GM21786 (cell line): ENCODE measurements around the gene CRK.

Experiments
- ATAC-seq: cut with Tn5 transposase; IDR thresholded peaks from one replicate; pipeline ENCODE4 v1.9.1; 2021; ENCODE audit not compliant: unreplicated experiment

Gene CRK

GRCh38 chr17:1455797-1456599 is at the start of gene CRK:
CRK (minus strand) TSS chr17:1456232; CDS start chr17:1456117, 115 bp downstream.
- peak; percentile 74 for ATAC-seq

DNA sequence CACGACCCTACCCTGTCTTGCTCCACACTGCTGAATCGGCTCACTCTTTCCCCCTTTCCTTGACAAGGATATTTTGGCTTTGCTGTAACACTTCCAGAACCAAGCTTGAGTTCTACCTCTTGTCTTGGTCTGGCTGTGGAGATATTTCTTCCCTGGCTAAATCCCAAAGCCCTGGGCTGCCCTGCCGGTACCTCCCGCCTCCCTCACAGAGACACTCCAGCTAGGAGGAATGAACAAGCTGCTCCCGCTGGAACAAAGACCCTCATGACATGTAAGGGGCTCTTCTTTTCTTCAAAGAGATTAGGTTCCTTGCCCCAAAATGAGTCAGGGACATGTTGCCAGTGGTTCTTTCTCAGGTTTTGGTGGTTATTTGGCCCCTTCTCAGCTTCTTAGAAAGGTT is 49.6 kb upstream of the CRK start:
- ATAC-seq, result no peak

- ATAC-seq, result no peak
Observed at GRCh38 chr17:1504866-1505265, 48.8 kb upstream of the CRK start.

DNA sequence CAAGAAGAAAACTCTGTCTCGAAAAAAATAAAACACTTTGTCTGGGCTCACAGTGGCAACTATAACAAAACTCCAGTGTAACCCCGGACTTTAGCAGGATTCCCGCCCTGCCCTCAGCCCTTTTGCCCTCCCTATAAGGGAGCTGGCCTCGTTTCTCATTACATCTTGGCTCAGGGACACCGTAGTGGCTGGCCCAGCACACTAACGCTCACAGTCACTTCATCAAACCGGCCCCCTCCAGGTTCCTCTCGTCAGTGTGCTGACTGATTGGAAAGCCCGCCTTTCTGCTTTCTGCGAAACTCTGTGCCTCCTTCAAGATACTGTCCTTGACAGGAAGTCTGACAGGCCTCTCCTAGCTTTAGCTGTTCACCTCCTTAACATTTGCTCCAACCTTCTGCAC is 47.7 kb upstream of the CRK start:
- no peak for ATAC-seq

DNA sequence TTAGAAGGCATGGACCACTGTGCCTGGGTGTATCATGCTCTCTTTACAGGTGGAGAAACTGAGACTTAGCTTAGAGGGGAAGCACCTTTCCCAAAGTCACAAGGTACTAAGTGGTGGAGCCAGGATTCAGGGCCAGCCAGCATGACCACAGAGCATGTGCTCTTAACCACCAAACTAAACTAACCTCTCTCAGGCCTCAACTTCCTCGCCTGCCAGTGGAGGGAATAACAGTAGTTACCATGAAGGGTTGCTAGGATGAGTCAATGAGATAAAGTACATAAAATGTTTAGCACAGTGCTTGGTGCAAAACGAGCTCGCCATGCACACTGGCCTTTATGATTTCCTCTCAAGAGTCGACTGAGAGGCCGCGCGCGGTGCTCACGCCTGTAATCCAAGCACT is 42.8 kb upstream of the CRK start:
- ATAC-seq, result no peak

- ATAC-seq, result no peak
Observed at GRCh38 chr17:1498233-1498632, 42.2 kb upstream of the CRK start.

DNA sequence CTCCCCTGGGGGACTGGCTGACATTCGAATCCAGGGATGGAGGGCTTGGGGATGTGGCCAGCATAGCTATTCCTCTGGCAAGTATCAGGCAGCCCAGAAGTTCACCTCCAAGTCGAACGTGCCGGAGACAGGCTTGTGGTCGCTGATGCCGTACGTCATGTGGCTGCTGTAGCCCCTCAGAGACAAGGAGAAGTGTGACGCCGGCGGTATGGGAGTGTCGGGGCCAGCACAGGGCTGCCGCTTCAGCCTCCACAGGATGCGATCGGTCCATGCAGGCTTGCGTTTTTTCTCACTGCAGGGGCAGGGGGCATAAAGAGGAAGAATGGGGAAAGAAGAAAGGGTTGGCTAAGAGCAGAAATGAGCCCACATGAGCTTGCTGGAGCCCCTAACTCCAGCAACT is 41.8 kb upstream of the CRK start:
- no peak for ATAC-seq

DNA sequence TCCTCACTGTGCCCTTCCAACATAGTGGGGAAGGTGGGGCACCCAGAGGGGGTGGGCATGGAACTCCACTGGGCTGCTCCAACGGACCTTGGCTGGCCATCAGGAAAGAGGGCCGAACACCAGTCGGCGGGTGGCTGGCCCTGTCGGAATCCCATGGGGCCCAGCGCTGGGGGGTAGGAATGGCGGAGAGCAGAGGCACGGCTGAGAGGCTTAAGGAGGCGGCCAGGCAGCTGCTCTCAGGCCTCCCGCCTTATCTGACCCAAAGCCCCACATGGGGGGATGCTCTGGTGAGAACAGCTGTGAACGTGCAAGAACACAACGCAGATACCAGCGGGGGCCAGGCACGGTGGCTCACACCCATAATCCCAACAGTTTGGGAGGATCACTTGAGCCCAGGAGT is 40.8 kb upstream of the CRK start:
- ATAC-seq, result no peak

DNA sequence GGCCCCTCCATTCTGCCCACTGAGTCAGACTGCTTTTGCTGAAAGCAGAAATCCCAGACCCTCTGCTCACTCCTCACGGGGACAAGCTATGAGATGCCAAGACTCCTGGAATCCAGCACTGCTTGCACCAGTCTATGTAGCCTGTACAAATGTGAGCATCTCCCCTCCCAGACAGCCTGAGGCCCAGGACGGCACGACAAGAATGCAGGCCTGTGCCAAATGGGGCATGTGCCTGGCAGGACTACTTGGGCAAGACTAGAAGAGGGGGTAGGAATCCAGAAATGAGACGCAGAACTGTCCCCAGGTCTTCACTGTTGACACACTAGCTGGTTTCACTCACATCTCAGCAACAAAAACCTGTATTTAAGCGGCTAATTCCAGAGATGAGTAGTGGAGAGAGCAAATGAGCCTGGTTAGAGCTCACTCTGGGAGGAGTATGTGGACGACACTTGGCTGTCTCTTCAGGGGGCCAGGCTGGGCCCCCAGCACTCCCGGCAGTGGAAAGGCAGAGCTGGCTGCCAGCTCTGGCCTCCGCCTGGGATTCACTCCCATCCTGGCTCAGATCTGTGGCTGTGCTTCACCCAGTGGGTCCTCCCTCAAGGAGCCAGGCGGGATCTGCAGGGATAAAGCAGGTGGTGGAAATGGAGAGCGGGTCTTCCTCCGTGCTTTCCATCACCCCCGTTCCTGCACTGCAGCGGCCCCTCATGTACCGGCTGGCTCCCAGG is 39.4 kb upstream of the CRK start:
- no peak for ATAC-seq

DNA sequence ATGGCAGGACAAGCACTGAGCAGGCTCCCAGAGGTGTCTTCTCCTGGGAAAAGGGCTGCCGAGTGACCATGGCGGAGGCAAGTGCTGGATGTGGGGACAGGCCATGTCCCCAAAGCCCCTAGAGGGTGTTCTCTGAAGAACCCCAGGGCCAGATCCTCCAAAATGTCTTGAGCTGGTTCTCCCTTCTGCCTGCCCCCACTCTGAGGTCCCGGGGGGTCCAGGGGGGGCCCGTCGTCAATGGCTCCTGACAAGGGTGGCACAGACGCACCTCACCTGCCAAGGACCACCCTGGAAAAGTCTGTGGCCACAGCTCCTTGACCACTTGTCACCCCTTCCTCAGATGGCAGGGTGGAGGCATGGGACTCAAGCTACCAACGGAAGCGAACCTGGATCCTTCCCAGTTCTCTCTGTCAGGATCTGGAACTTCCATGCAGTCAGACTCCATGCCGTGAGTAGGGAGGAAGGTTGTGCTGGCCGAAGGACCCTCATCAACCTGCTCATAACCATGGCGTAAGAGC is 38.8 kb upstream of the CRK start:
- ATAC-seq, result no peak

- ATAC-seq, result no peak
Observed at GRCh38 chr17:1494203-1494602, 38.2 kb upstream of the CRK start.

GRCh38 chr17:1493291-1493980 is 37.4 kb upstream of the CRK start:
- ATAC-seq, result no peak

GRCh38 chr17:1492249-1493206 is 36.5 kb upstream of the CRK start, which contains the start of gene MYO1C:
MYO1C (minus strand) TSS chr17:1492686; CDS start chr17:1492487, 199 bp downstream.
- no peak for ATAC-seq

DNA sequence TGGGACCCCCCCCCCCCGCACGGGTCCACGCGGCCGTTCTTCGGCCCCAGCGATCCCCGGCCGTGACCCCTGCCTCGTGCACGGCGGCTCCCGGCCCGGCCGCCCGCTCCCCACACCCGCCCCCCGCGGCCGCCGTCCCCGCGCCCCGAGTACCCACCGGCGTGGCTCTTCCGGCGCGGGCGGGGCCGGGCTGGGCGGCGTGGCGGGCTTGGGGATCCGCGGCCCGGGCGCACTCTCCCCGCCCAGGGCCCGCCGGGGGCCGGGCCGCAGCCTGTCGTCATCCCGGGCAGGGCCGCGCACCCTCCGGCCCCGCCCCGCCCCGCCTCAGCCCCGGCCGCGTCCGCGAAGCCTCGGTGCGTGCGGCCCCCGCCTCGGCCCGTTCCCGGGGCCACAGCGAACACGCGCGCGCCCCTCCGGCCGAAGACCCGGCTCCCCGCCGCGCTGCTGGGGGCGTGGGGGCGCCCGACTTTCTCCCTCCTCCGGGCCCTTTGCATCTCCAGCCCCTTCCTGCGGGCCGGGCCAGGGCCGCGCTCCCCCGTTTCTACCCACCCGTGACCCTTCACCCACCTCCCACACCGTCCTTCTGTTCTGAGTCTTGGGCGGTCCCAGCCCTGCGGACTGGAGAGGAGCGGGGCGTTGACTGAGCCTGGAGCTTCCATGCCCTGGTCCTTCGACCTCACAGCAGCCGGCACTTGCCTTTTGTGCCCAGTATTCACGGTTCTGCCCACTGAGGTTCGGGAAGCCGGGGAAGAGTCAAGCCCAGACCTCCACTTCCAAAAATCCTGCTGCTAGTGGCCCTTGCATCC is 35.6 kb upstream of the CRK start:
- ATAC-seq, result no peak

DNA sequence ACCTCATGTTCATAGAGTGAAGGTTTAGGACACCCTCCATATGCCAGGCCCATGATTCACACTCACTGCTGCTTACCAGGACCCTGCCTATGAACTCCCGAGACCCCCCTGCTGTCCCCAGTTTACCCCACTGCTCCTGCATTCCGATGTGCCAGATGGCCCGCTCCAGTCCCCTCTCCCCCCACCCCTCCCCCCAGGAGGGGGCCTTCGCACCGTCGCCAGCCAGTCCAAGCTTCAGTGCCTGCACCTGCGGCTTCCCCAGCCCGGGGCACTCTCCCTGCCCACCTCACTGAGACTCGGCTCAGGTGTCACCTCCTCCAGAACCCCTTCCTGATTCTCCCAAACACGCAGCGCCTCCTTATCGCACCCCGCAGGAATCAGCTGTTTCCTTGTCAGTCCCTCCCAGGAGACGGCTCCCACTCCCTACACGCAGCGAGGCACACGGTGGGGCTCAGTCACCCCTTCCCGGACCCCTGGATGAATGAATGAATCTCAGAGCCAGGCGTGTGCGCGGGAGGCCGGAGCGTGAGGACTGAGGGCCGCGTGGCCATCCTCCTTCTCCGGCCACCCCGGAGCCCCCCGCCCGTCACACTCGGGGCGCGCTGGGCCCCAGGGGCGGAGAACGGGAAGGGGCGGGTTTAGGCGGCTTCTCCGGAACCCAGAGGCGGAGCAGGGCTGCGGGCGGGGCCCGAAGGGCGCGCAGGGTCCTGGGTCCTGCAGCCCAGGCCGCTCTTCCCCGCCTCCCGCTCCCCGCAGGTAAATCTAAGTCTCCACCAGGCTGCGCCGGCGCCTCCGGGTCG is 34.8 kb upstream of the CRK start:
- peak; percentile 39 for ATAC-seq

- ATAC-seq, result no peak
Observed at GRCh38 chr17:1488826-1489270, 32.8 kb upstream of the CRK start.

- ATAC-seq, result no peak
Observed at GRCh38 chr17:1487939-1488825, 32.1 kb upstream of the CRK start.
